ENCODE measurements around the gene MRPS34.

MRPS34 gene

GRCh38 chr16:1792836-1793577 lies 20.1 kb upstream of the MRPS34 start:
- Mint-ChIP-seq H3K27me3 (ENCODE audit: low read depth, poor library complexity) (no peaks in the 10 kb centered on the region), H3K36me3 (ENCODE audit: low read depth) (peaks cover 21% of the 10 kb centered on the region), H3K4me1 (no peaks in the 10 kb centered on the region), H3K9me3 (peaks cover 17% of the 10 kb centered on the region), H3K4me3 (no peak overlapping the region), H3K27ac (no peak overlapping the region)
- DNase-seq = no peak
- TF ChIP-seq, protein P1, sequence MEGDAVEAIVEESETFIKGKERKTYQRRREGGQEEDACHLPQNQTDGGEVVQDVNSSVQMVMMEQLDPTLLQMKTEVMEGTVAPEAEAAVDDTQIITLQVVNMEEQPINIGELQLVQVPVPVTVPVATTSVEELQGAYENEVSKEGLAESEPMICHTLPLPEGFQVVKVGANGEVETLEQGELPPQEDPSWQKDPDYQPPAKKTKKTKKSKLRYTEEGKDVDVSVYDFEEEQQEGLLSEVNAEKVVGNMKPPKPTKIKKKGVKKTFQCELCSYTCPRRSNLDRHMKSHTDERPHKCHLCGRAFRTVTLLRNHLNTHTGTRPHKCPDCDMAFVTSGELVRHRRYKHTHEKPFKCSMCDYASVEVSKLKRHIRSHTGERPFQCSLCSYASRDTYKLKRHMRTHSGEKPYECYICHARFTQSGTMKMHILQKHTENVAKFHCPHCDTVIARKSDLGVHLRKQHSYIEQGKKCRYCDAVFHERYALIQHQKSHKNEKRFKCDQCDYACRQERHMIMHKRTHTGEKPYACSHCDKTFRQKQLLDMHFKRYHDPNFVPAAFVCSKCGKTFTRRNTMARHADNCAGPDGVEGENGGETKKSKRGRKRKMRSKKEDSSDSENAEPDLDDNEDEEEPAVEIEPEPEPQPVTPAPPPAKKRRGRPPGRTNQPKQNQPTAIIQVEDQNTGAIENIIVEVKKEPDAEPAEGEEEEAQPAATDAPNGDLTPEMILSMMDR (IDR thresholded peaks at IDR 0.05) = no peak

GRCh38 chr16:1791943-1792812 lies 19.2 kb upstream of the MRPS34 start:
- TF ChIP-seq, protein P1 (IDR thresholded peaks at IDR 0.05) = no peak
- no peaks in the 10 kb centered on the region for H3K27me3 Mint-ChIP-seq (ENCODE audit: low read depth, poor library complexity)
- H3K36me3 Mint-ChIP-seq (ENCODE audit: low read depth) = peaks cover 12% of the 10 kb centered on the region
- peaks cover 9% of the 10 kb centered on the region for H3K9me3 Mint-ChIP-seq
- DNase-seq = no peak
- no peaks in the 10 kb centered on the region for H3K4me1 Mint-ChIP-seq
- H3K4me3 Mint-ChIP-seq = no peak overlapping the region
- H3K27ac Mint-ChIP-seq = no peak overlapping the region

DNA sequence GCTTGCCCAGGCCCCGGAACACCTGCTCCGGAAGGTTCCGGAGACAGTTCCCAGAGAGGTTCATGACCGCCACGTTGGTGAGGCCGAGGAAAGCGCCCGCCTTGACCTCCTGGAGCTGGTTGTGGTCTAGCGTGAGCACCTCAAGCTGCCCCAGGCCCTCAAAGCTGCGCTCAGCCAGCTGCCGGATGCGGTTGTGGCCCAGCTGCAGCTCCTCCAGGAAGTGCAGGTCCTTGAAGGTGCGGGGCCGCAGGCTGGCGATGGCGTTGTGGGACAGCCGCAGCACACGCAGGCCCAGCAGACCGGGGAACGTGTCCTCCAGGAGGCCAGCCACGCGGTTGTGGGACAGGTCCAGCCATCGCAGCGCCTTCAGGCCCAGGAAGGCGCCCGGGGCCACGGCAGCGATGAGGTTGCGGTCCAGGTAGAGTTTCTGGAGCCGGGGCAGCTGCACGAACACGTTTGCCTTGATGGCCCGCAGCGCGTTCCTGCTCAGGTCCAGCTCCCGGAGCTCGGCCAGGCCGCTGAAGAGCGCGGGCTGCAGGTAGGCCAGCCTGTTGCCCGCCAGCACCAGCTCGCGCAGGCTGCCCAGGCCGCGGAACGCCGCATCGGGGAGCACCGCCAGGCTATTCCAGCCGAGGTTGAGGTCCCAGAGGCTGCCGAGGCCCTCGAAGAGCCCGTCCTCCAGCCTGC lies 18.5 kb upstream of the MRPS34 start:
- H3K27me3 Mint-ChIP-seq (ENCODE audit: low read depth, poor library complexity) = no peaks in the 10 kb centered on the region
- no peak overlapping the region for H3K27ac Mint-ChIP-seq
- peaks cover under 1% of the 10 kb centered on the region for H3K9me3 Mint-ChIP-seq
- TF ChIP-seq, protein P1 (IDR thresholded peaks at IDR 0.05) = no peak
- peaks cover 5% of the 10 kb centered on the region for H3K36me3 Mint-ChIP-seq (ENCODE audit: low read depth)
- H3K4me1 Mint-ChIP-seq = no peaks in the 10 kb centered on the region
- no peak overlapping the region for H3K4me3 Mint-ChIP-seq
- no peak for DNase-seq

- H3K4me1 Mint-ChIP-seq = no peaks in the 10 kb centered on the region
- TF ChIP-seq, protein P1 (IDR thresholded peaks at IDR 0.05) = no peak
- H3K9me3 Mint-ChIP-seq = no peaks in the 10 kb centered on the region
- no peak overlapping the region for H3K4me3 Mint-ChIP-seq
- no peaks in the 10 kb centered on the region for H3K36me3 Mint-ChIP-seq (ENCODE audit: low read depth)
- no peak overlapping the region for H3K27ac Mint-ChIP-seq
- DNase-seq = no peak
- H3K27me3 Mint-ChIP-seq (ENCODE audit: low read depth, poor library complexity) = no peaks in the 10 kb centered on the region
These were observed 17.8 kb upstream of the MRPS34 start for GRCh38 chr16:1790611-1791255.

- Mint-ChIP-seq H3K4me3 (no peak overlapping the region), H3K27ac (no peak overlapping the region), H3K9me3 (no peaks in the 10 kb centered on the region), H3K4me1 (peaks cover under 1% of the 10 kb centered on the region), H3K36me3 (ENCODE audit: low read depth) (no peaks in the 10 kb centered on the region), H3K27me3 (ENCODE audit: low read depth, poor library complexity) (no peaks in the 10 kb centered on the region)
- TF ChIP-seq, protein P1 (IDR thresholded peaks at IDR 0.05) = no peak
- no peak for DNase-seq
These were observed 17.3 kb upstream of the MRPS34 start for GRCh38 chr16:1790261-1790610.
